HG03432 (cell line): ENCODE measurements around the gene KIAA1958.
A peak's percentile ranks its signal among the peaks of the same experiment; 100 is the strongest.

Experiments used
- ATAC-seq: cut with Tn5 transposase; IDR thresholded peaks from one replicate; pipeline ENCODE4 v1.9.1; 2021; ENCODE audit warnings: mild to moderate bottlenecking, moderate library complexity; ENCODE audit not compliant: unreplicated experiment

The KIAA1958 gene, protein sequence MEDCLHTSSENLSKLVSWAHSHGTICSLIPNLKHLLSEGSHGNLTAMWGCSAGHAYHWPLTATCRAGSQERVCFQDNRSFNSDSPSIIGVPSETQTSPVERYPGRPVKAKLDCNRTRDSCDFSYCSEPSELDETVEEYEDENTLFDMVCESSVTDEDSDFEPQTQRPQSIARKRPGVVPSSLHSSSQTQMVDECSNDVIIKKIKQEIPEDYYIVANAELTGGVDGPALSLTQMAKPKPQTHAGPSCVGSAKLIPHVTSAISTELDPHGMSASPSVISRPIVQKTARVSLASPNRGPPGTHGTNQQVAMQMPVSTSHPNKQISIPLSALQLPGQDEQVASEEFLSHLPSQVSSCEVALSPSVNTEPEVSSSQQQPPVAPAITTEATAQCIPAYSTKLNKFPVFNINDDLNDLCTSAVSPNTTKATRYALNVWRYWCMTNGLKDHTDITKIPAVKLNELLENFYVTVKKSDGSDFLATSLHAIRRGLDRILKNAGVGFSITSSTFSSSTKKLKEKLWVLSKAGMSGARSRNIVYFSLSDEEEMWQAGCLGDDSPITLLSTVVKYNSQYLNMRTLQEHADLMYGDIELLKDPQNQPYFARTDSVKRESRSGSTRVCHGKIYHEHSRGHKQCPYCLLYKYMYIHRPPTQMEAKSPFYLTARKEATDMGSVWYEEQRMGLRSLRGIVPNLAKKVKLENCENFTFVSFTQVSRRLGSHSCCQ

DNA sequence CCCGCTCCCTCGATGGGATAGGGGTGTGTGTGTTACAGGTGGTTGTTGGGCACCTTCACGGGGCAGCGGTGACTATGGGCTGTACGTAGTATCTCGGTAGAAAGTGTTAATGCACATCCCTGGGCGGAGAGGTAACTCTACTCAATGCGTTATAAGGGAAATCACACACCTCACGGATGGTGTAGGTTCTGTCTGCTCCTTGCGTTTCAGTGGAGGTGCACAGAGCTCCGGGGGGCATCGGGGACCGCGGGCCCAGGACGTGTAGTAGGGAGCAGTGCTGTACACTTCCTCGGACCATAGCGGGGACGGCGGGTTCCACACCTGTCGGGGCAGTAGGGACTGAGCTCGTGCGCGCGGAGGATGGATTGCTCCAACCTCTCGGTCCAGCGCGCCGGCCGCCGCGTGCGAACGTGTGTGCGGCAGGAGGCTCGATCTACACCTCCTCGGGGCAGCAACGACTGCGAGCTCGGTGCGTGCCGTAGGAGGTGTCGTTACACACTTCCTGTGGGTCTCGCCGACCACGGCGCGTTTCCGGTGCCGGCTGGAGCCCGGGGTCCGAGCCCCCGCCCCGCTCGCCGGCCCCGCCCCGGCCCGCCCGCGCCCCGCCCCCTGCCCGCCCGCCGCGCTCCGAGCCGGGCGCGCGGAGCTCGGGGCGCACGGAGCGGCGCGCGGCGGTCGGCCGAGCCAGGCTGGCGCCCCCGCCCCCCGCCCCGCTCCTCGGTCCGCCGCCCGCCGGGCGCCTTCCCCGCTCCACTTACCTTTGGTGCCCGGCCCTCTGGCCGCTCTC is at the start of gene KIAA1958:
KIAA1958 (plus strand) TSS at position 607 of the 787 bp plus-strand sequence. CDS start 87,254 bp downstream, outside the sequence.
- ATAC-seq, result peak; percentile 95

- no peak for ATAC-seq
These were observed 49.2 kb upstream of the KIAA1958 start for GRCh38 chr9:112437406-112437805.

- ATAC-seq, result no peak
These were observed 47.5 kb upstream of the KIAA1958 start for GRCh38 chr9:112439171-112439570.

DNA sequence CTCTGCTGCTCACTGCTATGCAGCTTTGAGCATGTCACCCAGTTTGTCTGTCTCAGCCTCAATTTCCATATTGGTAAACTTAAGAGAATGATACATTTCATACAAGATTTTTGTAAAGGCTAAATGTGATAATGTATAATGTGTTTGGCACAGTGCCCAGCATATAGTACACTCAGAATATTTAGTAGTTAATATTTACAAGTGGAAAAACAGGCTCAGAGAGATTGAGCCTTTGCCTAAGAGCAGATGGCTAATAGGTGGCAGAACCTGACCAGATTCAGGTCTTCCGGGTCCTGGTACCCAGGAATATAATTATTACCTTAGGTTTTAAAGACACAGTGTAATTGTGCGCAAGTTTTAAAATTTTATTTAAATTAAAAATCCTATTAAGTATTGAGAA is 46.8 kb upstream of the KIAA1958 start:
- ATAC-seq, result no peak

DNA sequence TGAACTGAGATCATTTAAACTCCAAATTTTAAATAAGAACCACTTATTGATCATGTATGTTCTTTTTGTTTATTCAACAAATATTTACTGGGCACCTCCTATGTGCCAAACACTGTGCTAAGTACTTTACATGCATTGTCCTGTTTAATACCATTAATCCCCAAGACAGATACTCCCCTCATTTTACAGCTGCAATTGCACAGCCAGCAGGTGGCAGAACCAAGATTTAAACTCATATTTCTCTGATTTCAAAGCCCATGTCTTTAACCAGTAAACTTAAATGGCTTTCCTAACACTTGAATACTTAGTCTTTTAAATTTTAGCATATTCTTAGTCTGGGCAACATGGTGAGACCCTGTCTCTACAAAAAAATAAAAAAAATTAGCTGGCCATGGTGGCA is 43.4 kb upstream of the KIAA1958 start:
- ATAC-seq, result no peak

DNA sequence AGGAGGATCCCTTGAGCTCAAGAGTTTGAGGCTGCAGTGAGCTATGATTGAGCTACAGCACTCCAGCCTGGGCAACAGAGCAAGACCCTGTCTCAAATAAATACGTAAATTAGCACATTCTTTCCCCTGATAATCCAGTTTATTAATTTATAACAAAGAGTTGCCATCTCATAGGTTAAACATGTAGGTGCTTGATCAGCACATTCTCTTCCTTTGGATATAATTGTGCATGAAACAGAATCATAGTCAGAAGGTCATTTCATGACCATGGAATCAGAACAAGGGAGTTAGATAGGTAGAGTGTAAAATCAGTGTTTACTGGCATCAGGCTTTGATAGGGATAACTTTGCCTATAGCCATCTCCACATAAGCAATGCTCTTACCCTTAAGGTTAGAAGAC is 43.0 kb upstream of the KIAA1958 start:
- no peak for ATAC-seq

- no peak for ATAC-seq
These were observed 41.4 kb upstream of the KIAA1958 start for GRCh38 chr9:112445196-112445595.

GRCh38 chr9:112446080-112446479 is 40.5 kb upstream of the KIAA1958 start:
- no peak for ATAC-seq

DNA sequence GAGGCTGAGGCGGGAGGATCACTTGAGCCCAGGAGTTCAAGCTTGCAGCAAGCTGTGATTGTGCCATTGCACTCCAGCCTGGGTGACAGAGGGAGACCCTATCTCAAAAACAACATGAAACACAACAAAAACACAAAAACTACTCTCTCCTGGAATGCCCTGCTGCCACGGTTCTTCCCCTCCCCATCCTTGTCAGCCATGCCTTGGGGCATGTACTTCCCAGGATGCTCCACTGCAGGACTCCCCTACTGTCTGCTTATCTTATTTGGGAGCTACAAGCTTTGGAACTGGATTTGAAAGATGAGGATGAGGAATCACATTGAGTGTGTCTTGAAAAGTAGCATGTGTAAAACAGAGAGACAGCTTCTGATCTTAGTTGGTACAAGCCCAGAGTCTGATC is 40.1 kb upstream of the KIAA1958 start:
- no peak for ATAC-seq

DNA sequence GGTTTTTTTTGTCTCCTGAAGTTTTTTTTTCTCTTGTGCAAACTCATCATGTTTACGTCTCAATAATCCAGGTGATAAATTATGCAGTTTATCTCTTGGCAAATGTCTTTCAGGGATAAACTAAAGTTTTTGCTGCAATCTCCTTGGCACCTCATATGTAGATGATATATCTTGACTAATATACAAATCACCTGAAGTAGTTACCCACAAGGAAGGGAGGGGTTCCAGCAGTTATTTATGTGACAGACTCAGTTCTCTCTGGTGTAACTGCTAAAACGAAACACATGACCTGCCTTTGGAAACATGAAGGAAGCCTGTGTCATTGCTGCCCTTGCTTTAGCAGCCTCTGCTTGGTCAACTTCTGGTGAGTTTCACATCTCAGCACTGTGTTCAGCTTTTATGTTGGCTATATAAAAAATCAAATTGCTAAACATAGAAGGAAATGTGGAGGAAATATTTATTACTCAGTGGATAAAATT is 39.3 kb upstream of the KIAA1958 start:
- ATAC-seq, result no peak

DNA sequence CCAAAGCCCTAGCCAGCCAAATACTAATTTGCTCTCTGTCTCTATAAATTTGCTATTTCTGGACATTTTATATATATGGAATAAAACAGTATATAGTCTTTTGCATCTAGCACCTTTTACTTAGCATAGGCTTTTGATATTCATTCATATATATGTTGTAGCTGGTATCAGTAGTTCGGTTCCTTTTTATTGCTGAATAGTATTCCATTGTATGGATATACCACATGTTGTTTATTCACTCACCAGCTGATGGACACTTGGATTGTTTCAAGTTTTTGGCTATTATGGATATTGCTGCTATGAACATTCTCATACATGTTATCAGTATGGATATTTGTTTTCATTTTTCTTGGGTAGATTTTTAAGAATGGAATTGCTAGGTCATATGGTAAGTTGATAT is 23.8 kb upstream of the KIAA1958 start:
- ATAC-seq, result no peak

DNA sequence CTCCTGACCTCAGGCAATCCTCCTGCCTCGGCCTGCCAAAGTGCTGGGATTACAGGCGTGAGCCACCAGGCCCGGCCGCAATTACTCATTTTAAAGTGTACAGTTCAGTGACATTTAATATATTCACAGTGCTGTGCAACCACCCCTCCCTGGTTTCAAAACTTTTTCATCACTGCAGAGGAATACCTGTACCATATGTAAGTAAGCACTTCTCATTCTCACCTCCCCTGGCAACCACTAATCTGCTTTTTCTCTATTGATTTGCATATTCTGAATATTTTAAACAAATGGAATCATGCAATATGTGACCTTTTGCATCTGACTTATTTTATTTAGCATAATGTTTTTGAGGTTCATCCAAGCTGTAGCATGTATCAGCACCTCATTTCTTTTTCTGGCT is 21.3 kb upstream of the KIAA1958 start:
- no peak for ATAC-seq

DNA sequence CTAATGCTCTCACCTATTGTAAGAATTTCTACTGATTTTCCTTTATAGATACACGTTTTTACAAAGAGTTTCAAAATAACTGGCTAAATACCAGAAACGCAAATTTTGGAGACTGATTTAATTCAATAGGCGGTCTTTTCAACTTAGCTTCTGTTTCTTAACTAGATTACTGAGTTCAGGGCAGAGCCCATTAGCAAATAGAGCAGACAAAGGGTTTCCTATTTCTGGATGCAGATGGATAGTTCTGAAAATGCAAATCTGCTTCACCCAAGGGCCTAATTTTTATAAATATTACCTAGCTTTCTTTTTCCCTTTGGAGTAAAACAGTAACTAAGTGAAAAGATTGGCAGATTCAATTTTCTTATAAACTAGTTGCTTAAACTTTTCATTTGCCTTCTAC is 13.6 kb upstream of the KIAA1958 start:
- no peak for ATAC-seq

DNA sequence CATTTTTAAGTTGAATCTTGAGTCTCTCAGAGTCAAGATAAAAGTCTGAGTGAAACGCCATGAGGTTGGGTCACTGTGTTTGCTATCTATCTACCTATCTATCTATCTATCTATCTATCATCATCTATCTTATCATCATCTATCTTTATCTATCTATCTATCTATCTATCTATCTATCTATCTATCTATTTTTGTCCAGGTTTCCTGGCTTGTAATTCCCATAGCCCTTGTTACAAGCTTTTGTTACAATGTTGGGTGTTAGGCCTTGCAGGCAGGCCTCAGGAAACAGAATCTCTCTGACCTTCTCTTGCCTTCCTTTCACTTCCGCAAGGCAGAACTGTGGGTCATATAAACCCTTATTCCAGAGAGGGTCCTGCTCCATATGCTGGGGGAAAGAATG is 12.6 kb upstream of the KIAA1958 start:
- ATAC-seq, result no peak

DNA sequence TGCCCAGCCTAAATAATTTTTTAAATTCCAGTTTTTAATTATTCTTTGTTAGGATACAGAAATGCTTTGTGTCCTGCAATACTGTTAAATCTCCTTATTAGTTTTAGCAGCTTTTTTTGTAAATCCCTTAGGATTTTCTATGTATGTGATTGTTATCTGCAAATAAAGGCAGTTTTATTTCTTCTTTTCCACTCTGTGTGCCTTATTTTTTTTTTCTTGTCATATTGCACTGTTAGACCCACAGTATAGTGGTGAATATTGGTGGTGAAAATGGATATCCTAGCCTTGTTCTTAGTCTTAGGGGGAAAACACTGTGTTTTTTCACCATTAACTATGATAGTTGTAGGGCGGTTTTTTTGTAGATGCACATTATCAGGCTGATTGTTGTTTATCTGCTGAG is 11.3 kb upstream of the KIAA1958 start:
- no peak for ATAC-seq

DNA sequence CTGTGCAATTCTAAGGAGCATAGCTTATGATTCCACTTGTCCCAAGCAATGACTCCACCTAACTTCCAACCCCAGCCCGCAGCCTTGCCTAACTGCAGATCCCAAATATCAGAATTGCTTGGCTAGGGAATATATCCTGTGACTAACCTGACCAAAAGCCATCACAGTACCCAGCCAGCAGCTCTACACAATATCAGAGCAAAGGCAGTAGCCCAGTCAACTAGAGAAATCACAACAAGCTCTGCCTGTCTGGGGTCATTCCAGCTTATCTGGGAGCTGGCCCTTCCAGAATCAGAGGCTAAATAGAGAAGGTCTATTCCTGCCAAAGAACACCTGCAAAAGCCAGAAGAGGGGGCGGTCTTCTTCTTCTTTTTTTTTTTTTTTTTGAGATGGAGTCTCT is 9.3 kb upstream of the KIAA1958 start:
- ATAC-seq, result no peak

DNA sequence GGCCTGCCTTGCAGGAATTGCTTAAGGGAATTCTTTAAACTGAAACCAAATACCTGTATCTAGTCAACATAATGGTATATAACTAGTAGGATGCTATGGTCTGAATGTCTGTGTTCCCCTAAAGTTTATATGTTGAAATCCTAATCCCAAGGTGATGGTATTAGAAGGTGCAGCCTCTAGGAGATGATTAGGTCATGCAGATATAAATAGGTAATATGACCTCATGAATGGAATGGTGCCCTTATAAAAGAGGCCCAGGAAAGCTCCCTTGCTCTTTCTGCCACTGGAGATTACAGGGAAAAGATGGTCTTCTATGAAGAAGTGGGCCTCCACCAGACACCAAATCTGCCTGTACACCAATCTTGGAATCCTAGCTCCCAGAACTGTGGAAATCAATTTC is 7.4 kb upstream of the KIAA1958 start:
- ATAC-seq, result no peak

DNA sequence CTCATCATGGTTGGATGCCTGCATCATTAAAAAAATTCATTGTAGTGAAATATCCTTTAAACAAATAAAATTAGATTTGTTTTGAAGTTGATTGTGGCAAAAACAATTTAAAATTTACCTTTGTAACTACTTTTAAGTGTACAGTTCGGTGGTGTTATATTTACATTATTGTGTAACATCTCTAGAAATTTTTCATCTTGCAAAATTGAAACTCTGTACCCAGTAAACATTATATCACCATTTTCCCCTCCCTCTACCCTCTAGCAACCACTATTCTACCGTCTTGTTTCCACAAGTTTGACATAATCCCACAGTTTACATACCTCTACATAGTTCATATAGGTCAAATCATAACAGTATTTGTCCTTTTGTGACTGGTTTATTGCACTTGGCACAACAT is 2.0 kb upstream of the KIAA1958 start:
- ATAC-seq, result no peak

GRCh38 chr9:112485574-112485973 is 1.1 kb upstream of the KIAA1958 start:
- ATAC-seq, result no peak

- peak; percentile 54 for ATAC-seq
These were observed 576 bp downstream of the KIAA1958 start for GRCh38 chr9:112487008-112487798.
